IMR-90 (cell line): ENCODE data around the gene AFMID. TPM values are rescaled to one million over a fixed set of nuclear protein-coding genes. Genes with fewer than 3 reads are reported as not detected.

Source experiments
- ATAC-seq: fragments of 200-7000 bp; cut with Tn5 transposase; 2 replicates; pipeline ENCODE4 v1.9.1; 2020; ENCODE audit warnings: low read depth, mild to moderate bottlenecking, moderate library complexity
- BruUV-seq: library from RNA; stranded (reverse); fragments of 400-500 nt; replicated peaks from 2 replicates; lab custom pipeline; 2021; lab: Mats Ljungman, UMichigan
- CTCF ChIA-PET: fragments of 300-600 bp; formaldehyde crosslinking; extraction: SDS; loops from one replicate; lab custom pipeline; 2021; ENCODE audit warnings: antibody characterized with exemption; lab: Yijun Ruan, JAX
- POLR2A ChIA-PET: fragments of 300-600 bp; sonication (Branson Sonifier 250); formaldehyde crosslinking; loops from one replicate; lab custom pipeline; 2022; ENCODE audit warnings: antibody characterized with exemption; ENCODE audit not compliant: unreplicated experiment; lab: Charles Lee
- DNase-seq: peaks from one replicate; pipeline ENCODE4 v3.0.0; 2013
- H2AFZ ChIP-seq: replicated peaks from 2 replicates; pipeline ENCODE3; 2013; ENCODE audit warnings: low read length, mild to moderate bottlenecking; ENCODE audit not compliant: poor library complexity
- H2AK5ac ChIP-seq: 2 replicates; pipeline ENCODE4 v1.6.1; 2013; ENCODE audit warnings: low read depth, low read length, inconsistent platforms
- H2AK9ac ChIP-seq: replicated peaks from 2 replicates; pipeline ENCODE3; 2013; ENCODE audit warnings: mild to moderate bottlenecking, low read depth, low read length, moderate library complexity; ENCODE audit not compliant: poor library complexity
- H2BK120ac ChIP-seq: 2 replicates; pipeline ENCODE4 v1.6.1; 2013; ENCODE audit warnings: low read depth, low read length, inconsistent platforms
- H2BK15ac ChIP-seq: 3 replicates; pipeline ENCODE4 v1.6.1; 2013; ENCODE audit warnings: low read depth, low read length, inconsistent platforms
- H2BK20ac ChIP-seq: 2 replicates; pipeline ENCODE4 v1.6.1; 2013; ENCODE audit warnings: low read depth, mild to moderate bottlenecking, inconsistent platforms, low read length, moderate library complexity
- H2BK5ac ChIP-seq: 2 replicates; pipeline ENCODE4 v1.6.1; 2013; ENCODE audit warnings: mild to moderate bottlenecking, low read depth, low read length, inconsistent platforms; ENCODE audit not compliant: poor library complexity, severe bottlenecking
- H3K14ac ChIP-seq: replicated peaks from 2 replicates; pipeline ENCODE4 v1.6.1; 2013; ENCODE audit warnings: low read depth, low read length, inconsistent platforms
- H3K18ac ChIP-seq: 2 replicates; pipeline ENCODE4 v1.6.1; 2013; ENCODE audit warnings: low read depth, low read length, control low read depth
- H3K23ac ChIP-seq: 2 replicates; pipeline ENCODE4 v1.6.1; 2013; ENCODE audit warnings: low read depth, low read length, inconsistent platforms
- H3K27ac ChIP-seq: 2 replicates; pipeline ENCODE4 v1.5.1; 2013; ENCODE audit warnings: mild to moderate bottlenecking, control low read depth, low read length; ENCODE audit not compliant: insufficient read depth
- H3K27me3 ChIP-seq: 2 replicates; pipeline ENCODE4 v1.6.1; 2013; ENCODE audit warnings: low read length; ENCODE audit not compliant: control insufficient read depth, insufficient read depth
- H3K36me3 ChIP-seq: 2 replicates; pipeline ENCODE4 v1.6.1; 2013; ENCODE audit warnings: low read length, mixed read lengths; ENCODE audit not compliant: control insufficient read depth, insufficient read depth
- H3K4ac ChIP-seq: 2 replicates; pipeline ENCODE4 v1.6.1; 2013; ENCODE audit warnings: low read depth, low read length, inconsistent platforms
- H3K4me1 ChIP-seq: 2 replicates; pipeline ENCODE4 v1.6.1; 2013; ENCODE audit warnings: low read length, mixed read lengths; ENCODE audit not compliant: control insufficient read depth, insufficient read depth
- H3K4me2 ChIP-seq: 2 replicates; pipeline ENCODE4 v1.6.1; 2013; ENCODE audit warnings: low read depth, mild to moderate bottlenecking, control low read depth, low read length, moderate library complexity
- H3K4me3 ChIP-seq: 2 replicates; pipeline ENCODE4 v1.5.1; 2013; ENCODE audit warnings: low read depth, mild to moderate bottlenecking, control low read depth, low read length, moderate library complexity; ENCODE audit not compliant: insufficient read depth
- H3K56ac ChIP-seq: 2 replicates; pipeline ENCODE4 v1.6.1; 2013; ENCODE audit warnings: low read length, inconsistent platforms; ENCODE audit not compliant: insufficient read depth; ENCODE audit errors: extremely low read depth
- H3K79me1 ChIP-seq, 2 experiments: 2 replicates each; pipeline ENCODE4 v1.6.1; 2013; ENCODE audit warnings: low read length in 2 of 2, inconsistent platforms in 1 of 2, low read depth in 1 of 2
- H3K9ac ChIP-seq: 2 replicates; pipeline ENCODE4 v1.6.1; 2013; ENCODE audit warnings: low read depth, low read length, control low read depth
- H3K9me1 ChIP-seq: 2 replicates; pipeline ENCODE4 v1.6.1; 2013; ENCODE audit warnings: low read length, inconsistent platforms; ENCODE audit not compliant: insufficient read depth
- H3K9me3 ChIP-seq: 2 replicates; pipeline ENCODE4 v1.6.1; 2013; ENCODE audit warnings: low read length; ENCODE audit not compliant: control insufficient read depth, insufficient read depth
- H4K20me1 ChIP-seq: 2 replicates; pipeline ENCODE4 v1.6.1; 2013; ENCODE audit warnings: low read length, inconsistent platforms; ENCODE audit not compliant: insufficient read depth
- H4K5ac ChIP-seq: 2 replicates; pipeline ENCODE4 v1.6.1; 2013; ENCODE audit warnings: mild to moderate bottlenecking, low read depth, low read length, control low read depth
- H4K8ac ChIP-seq, 2 experiments: 2 replicates each; pipeline ENCODE4 v1.6.1; 2013; ENCODE audit warnings: low read depth in 2 of 2, low read length in 2 of 2, control low read depth in 1 of 2, inconsistent platforms in 1 of 2
- H4K91ac ChIP-seq: 2 replicates; pipeline ENCODE4 v1.6.1; 2013; ENCODE audit warnings: low read depth, low read length, inconsistent platforms; ENCODE audit not compliant: insufficient read depth
- BHLHE40 ChIP-seq: fragments of 150-350 bp; IDR thresholded peaks from 2 replicates; pipeline ENCODE4 v1.6.1; 2016; ENCODE audit warnings: mild to moderate bottlenecking, low read depth, low read length
- CEBPB ChIP-seq: IDR thresholded peaks from 2 replicates; pipeline ENCODE4 v1.6.1; 2012; ENCODE audit warnings: low read depth, low read length, improper control_type of control experiment
- CHD1 ChIP-seq: IDR thresholded peaks from 2 replicates; pipeline ENCODE4 v1.6.1; 2012; ENCODE audit warnings: low read depth, low read length, improper control_type of control experiment
- CTCF ChIP-seq: conservative IDR thresholded peaks from 2 replicates; pipeline ENCODE4 v1.5.1; 2012; ENCODE audit warnings: mild to moderate bottlenecking, low read depth, low read length, improper control_type of control experiment
- MAFK ChIP-seq: IDR thresholded peaks from 2 replicates; pipeline ENCODE4 v1.6.1; 2012; ENCODE audit warnings: low read depth, low read length, improper control_type of control experiment
- MAZ ChIP-seq: IDR thresholded peaks from 2 replicates; pipeline ENCODE4 v1.6.1; 2012; ENCODE audit warnings: low read depth, mild to moderate bottlenecking, low read length, improper control_type of control experiment, moderate library complexity, borderline replicate concordance
- MXI1 ChIP-seq: IDR thresholded peaks from 2 replicates; pipeline ENCODE4 v1.6.1; 2012; ENCODE audit warnings: low read depth, mild to moderate bottlenecking, low read length, moderate library complexity, borderline replicate concordance
- POLR2A ChIP-seq: IDR thresholded peaks from 2 replicates; pipeline ENCODE4 v1.6.1; 2012; ENCODE audit warnings: mild to moderate bottlenecking, low read depth, low read length
- RCOR1 ChIP-seq: IDR thresholded peaks from 2 replicates; pipeline ENCODE4 v1.6.1; 2012; ENCODE audit warnings: mild to moderate bottlenecking, low read length, improper control_type of control experiment; ENCODE audit not compliant: insufficient replicate concordance
- SMC3 ChIP-seq: fragments of 150-350 bp; IDR thresholded peaks from 2 replicates; pipeline ENCODE4 v1.6.1; 2016; ENCODE audit warnings: low read depth, mild to moderate bottlenecking, antibody characterized with exemption, low read length, moderate library complexity
- WGBS, 2 experiments: methylation state at CpG; one replicate each; pipeline versions ENCODE4 v1.1.5 to v1.1.7; 2013; ENCODE audit warnings: missing lambda C conversion rate in 2 of 2; ENCODE audit not compliant: insufficient read length in 1 of 2; ENCODE audit errors: extremely low coverage in 2 of 2; 5-methylcytosine and 5-hydroxymethylcytosine counted together
- dilution Hi-C: fragments of 300-500 bp; cut with HindIII; formaldehyde crosslinking; loops from one replicate; pipeline ENCODE4 v1.14.3; 2018; ENCODE audit warnings: low sequenced_read_pairs; ENCODE audit not compliant: unreplicated experiment
- in situ Hi-C: fragments of 300-500 bp; cut with MboI; formaldehyde crosslinking; loops from 3 replicates; pipeline ENCODE4 v1.14.3; 2019; ENCODE audit warnings: low sequenced_read_pairs, inconsistent platforms, mixed read lengths
- intact Hi-C: fragments of 100-400 bp; cut with micrococcal nuclease; formaldehyde crosslinking; loops from 2 replicates; pipeline ENCODE4 v1.10.0; 2022
- polyA plus RNA-seq, 3 experiments: library from polyadenylated mRNA; depleted of rRNA; stranded (reverse); fragments of >200 nt; gene quantifications; 2 replicates each; pipeline ENCODE4 v1.2.3, GENCODE V29; 2012; ENCODE audit warnings: low replicate concordance in 1 of 3
- total RNA-seq: library from RNA; depleted of rRNA; stranded (reverse); fragments of >200 nt; gene quantifications from 2 replicates; pipeline ENCODE4 v1.2.3, GENCODE V29; 2012
- TF ChIP-seq, protein P1 (sequence below): fragments of 150-350 bp; IDR thresholded peaks from 2 replicates; pipeline ENCODE4 v1.6.1; 2017; ENCODE audit warnings: mild to moderate bottlenecking, antibody characterized with exemption, low read length, low read depth

Gene AFMID
- total and polyA plus RNA-seq, 2 of the 4 experiments (the other 2 are of a cell fraction): 41.0 to 65.1 TPM

DNA sequence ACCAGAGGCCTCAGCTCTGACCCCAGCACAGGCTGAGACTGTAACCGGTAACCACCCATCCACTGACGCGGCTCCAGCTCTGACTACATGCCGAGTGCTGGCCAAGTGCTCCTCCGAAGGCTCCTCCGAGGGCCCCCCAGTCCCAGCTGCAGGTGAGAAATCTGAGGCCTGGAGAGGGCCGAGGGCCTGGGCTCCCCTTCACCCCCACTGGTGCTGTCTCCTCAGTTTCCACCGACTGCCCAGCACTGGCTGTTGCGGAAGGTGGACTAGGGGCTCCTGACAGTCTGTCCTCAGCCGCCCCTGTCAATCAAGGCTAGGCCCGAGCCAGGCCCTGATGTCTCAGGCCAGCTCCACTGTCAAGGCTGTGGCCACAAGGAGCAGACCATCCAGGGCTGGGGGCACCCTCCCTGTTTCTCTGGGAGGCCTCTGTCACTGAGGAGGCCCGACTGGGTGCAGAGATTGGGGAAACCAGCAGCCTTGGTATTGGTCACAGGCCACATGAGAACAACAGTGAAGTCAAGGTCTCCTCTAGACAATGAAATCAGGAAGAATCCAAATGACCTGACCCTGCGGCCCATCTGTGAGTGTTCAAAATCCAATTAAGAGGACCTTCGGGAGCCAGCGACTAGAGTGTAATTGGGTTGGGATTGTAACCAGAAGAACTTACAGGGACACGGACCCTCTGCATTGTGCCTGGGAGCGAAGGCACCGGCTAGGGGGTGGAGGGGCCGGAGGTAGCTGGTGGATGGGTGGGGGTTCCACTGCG is 49.4 kb downstream of the AFMID start:
- H4K5ac ChIP-seq: no peak overlapping the region
- H3K4me2 ChIP-seq: no peak overlapping the region
- no peak overlapping the region for H2AK5ac ChIP-seq
- no peaks in the 10 kb centered on the region for H3K36me3 ChIP-seq
- dilution Hi-C loops: no loop called here
- 85% methylated on average over 8 of the region's 20 CpGs; no CpG with 5 or more reads in 1 of the 2 experiments for WGBS, 2 experiments
- peaks cover 39% of the 10 kb centered on the region for H3K27me3 ChIP-seq
- no peaks in the 10 kb centered on the region for H3K79me1 ChIP-seq
- TF ChIP-seq MAFK (no peak), CTCF (no peak), MAZ (no peak), CHD1 (no peak), MXI1 (no peak), POLR2A (no peak), SMC3 (no peak), RCOR1 (no peak), CEBPB (no peak), BHLHE40 (no peak)
- TF ChIP-seq, protein P1, sequence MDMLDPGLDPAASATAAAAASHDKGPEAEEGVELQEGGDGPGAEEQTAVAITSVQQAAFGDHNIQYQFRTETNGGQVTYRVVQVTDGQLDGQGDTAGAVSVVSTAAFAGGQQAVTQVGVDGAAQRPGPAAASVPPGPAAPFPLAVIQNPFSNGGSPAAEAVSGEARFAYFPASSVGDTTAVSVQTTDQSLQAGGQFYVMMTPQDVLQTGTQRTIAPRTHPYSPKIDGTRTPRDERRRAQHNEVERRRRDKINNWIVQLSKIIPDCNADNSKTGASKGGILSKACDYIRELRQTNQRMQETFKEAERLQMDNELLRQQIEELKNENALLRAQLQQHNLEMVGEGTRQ: no peak
- H4K8ac ChIP-seq: no peak overlapping the region
- H3K4me3 ChIP-seq: no peak overlapping the region
- no peak overlapping the region for H4K91ac ChIP-seq
- H3K23ac ChIP-seq: no peak overlapping the region
- H3K4ac ChIP-seq: no peak overlapping the region
- DNase-seq (no peak), ATAC-seq (no peak)
- intact Hi-C loops: no loop called here
- BruUV-seq: no TSS peak
- POLR2A ChIA-PET: no interaction called here
- H2BK120ac ChIP-seq: no peak overlapping the region
- H3K9me3 ChIP-seq: no peaks in the 10 kb centered on the region
- no peak overlapping the region for H3K14ac ChIP-seq
- H3K56ac ChIP-seq: no peak overlapping the region
- H2BK20ac ChIP-seq: no peak overlapping the region
- H3K9me1 ChIP-seq: no peaks in the 10 kb centered on the region
- H3K4me1 ChIP-seq: no peaks in the 10 kb centered on the region
- H3K27ac ChIP-seq: no peak overlapping the region
- H3K9ac ChIP-seq: no peak overlapping the region
- no peak overlapping the region for H2AFZ ChIP-seq
- H4K20me1 ChIP-seq: no peaks in the 10 kb centered on the region
- no peak overlapping the region for H2BK15ac ChIP-seq
- no peak overlapping the region for H2BK5ac ChIP-seq
- H3K18ac ChIP-seq: no peak overlapping the region
- CTCF ChIA-PET: interaction anchor here (0.6 to 1.4 kb wide), 2 partner anchors 15 to 131 kb away, joined by 3 to 5 read pairs; no protein-coding TSS in a partner anchor
- in situ Hi-C loops: no loop called here
- no peak overlapping the region for H2AK9ac ChIP-seq
